ENCODE results near the gene FBF1.

The FBF1 gene

DNA sequence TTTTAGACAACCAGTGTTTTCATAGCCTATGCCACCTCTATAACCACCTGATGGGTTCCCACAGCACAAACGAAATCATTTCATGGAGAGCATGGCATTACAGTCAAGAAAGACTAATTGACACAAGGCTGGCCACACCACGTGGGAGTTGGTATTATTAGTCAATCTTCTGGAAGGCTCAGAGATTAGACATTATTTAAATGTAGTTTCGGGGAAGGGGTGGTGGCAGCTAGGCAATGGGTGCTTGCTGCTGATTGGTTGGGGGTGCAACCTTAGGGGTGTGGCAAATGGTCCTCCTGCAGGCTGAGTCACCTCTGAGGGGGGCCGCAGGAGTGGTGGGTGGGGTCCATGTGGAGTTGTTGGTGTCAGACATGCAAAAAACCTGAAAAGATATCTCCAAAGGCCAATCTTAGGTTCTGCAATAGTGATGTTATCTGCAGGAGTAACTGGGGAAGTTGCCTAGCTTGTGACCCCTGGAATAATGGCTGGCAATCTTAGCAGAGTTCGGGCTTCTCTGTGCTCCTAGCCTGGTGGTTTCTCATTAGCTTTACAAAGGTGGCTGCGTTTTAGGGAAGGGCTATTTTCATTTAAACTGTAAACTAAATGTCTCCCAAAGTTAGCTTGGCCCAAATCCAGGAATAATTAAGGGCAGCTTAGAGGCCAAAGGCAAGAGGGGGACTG, 42.8 kb upstream of the FBF1 start (continued):
- TF ChIP-seq, protein P1, sequence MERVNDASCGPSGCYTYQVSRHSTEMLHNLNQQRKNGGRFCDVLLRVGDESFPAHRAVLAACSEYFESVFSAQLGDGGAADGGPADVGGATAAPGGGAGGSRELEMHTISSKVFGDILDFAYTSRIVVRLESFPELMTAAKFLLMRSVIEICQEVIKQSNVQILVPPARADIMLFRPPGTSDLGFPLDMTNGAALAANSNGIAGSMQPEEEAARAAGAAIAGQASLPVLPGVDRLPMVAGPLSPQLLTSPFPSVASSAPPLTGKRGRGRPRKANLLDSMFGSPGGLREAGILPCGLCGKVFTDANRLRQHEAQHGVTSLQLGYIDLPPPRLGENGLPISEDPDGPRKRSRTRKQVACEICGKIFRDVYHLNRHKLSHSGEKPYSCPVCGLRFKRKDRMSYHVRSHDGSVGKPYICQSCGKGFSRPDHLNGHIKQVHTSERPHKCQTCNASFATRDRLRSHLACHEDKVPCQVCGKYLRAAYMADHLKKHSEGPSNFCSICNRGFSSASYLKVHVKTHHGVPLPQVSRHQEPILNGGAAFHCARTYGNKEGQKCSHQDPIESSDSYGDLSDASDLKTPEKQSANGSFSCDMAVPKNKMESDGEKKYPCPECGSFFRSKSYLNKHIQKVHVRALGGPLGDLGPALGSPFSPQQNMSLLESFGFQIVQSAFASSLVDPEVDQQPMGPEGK (tag by site-specific recombination; IDR thresholded peaks at IDR 0.05) = peak; percentile 93
- no peak for TF ChIP-seq ZNF302 (tag by site-specific recombination; IDR thresholded peaks at IDR 0.05; ENCODE audit: low read depth)
- peak; percentile 81 for TF ChIP-seq KLF10 (tag by site-specific recombination; IDR thresholded peaks at IDR 0.05)
- TF ChIP-seq ZNF707 (tag by site-specific recombination; IDR thresholded peaks at IDR 0.05) = no peak
- TF ChIP-seq ZNF112 (tag by site-specific recombination; IDR thresholded peaks at IDR 0.05) = no peak
- TF ChIP-seq ZEB2 (tag by site-specific recombination; IDR thresholded peaks at IDR 0.05) = 0 out of 2 replicates have a peak, but pooled peaks have one; percentile 9
- peak; percentile 80 for TF ChIP-seq GLIS2 (tag by site-specific recombination; IDR thresholded peaks at IDR 0.05)
- no peak for TF ChIP-seq ZNF138 (tag by site-specific recombination; IDR thresholded peaks at IDR 0.05; ENCODE audit: borderline replicate concordance)
- no peak for TF ChIP-seq ZNF223 (tag by site-specific recombination; IDR thresholded peaks at IDR 0.05)
- TF ChIP-seq ZNF214 (tag by site-specific recombination; IDR thresholded peaks at IDR 0.05; ENCODE audit: borderline replicate concordance) = no peak
- TF ChIP-seq ZNF366 (tag by site-specific recombination; conservative IDR thresholded peaks at IDR 0.05) = no peak
- TF ChIP-seq ZNF335 (tag by site-specific recombination; conservative IDR thresholded peaks at IDR 0.05) = peak; percentile 22; the same call in 1 of the 2 replicates
- no peak for TF ChIP-seq ZBTB7A (tag by site-specific recombination; IDR thresholded peaks at IDR 0.05; ENCODE audit: low read depth)
- no peak for TF ChIP-seq ZNF121 (tag by site-specific recombination; IDR thresholded peaks at IDR 0.05)
- TF ChIP-seq ZFHX2 (tag by site-specific recombination; conservative IDR thresholded peaks at IDR 0.05) = peak; percentile 30; the same call in 1 of the 2 replicates
- TF ChIP-seq, protein P2, sequence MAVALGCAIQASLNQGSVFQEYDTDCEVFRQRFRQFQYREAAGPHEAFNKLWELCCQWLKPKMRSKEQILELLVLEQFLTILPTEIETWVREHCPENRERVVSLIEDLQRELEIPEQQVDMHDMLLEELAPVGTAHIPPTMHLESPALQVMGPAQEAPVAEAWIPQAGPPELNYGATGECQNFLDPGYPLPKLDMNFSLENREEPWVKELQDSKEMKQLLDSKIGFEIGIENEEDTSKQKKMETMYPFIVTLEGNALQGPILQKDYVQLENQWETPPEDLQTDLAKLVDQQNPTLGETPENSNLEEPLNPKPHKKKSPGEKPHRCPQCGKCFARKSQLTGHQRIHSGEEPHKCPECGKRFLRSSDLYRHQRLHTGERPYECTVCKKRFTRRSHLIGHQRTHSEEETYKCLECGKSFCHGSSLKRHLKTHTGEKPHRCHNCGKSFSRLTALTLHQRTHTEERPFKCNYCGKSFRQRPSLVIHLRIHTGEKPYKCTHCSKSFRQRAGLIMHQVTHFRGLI (tag by site-specific recombination; IDR thresholded peaks at IDR 0.05) = no peak
- TF ChIP-seq ZBTB17 (tag by site-specific recombination; IDR thresholded peaks at IDR 0.05) = peak; percentile 85
- TF ChIP-seq KLF1 (tag by site-specific recombination; IDR thresholded peaks at IDR 0.05) = peak; percentile 89
- 0 out of 2 replicates have a peak, but pooled peaks have one; percentile 7 for TF ChIP-seq ZIC2 (tag by site-specific recombination; IDR thresholded peaks at IDR 0.05)
- TF ChIP-seq ZNF670 (tag by site-specific recombination; IDR thresholded peaks at IDR 0.05; ENCODE audit: low read depth) = no peak
- no peak for TF ChIP-seq ZNF10 (tag by site-specific recombination; IDR thresholded peaks at IDR 0.05)
- 0 out of 2 replicates have a peak, but pooled peaks have one; percentile 7 for TF ChIP-seq YY2 (tag by site-specific recombination; IDR thresholded peaks at IDR 0.05)
- peak; percentile 41; the same call in 1 of the 2 replicates for TF ChIP-seq SCRT2 (tag by site-specific recombination; IDR thresholded peaks at IDR 0.05)
- TF ChIP-seq ZFP69B (tag by site-specific recombination; IDR thresholded peaks at IDR 0.05) = peak; percentile 69; the same call in 1 of the 2 replicates
- TF ChIP-seq, protein P3, sequence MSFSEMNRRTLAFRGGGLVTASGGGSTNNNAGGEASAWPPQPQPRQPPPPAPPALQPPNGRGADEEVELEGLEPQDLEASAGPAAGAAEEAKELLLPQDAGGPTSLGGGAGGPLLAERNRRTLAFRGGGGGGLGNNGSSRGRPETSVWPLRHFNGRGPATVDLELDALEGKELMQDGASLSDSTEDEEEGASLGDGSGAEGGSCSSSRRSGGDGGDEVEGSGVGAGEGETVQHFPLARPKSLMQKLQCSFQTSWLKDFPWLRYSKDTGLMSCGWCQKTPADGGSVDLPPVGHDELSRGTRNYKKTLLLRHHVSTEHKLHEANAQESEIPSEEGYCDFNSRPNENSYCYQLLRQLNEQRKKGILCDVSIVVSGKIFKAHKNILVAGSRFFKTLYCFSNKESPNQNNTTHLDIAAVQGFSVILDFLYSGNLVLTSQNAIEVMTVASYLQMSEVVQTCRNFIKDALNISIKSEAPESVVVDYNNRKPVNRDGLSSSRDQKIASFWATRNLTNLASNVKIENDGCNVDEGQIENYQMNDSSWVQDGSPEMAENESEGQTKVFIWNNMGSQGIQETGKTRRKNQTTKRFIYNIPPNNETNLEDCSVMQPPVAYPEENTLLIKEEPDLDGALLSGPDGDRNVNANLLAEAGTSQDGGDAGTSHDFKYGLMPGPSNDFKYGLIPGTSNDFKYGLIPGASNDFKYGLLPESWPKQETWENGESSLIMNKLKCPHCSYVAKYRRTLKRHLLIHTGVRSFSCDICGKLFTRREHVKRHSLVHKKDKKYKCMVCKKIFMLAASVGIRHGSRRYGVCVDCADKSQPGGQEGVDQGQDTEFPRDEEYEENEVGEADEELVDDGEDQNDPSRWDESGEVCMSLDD (tag by site-specific recombination; IDR thresholded peaks at IDR 0.05) = no peak
- TF ChIP-seq ZNF747 (tag by site-specific recombination; IDR thresholded peaks at IDR 0.05) = no peak
- TF ChIP-seq SP2 (tag by site-specific recombination; IDR thresholded peaks at IDR 0.05) = peak; percentile 49

Data from HEK293 (cell line).